Nephron (organoid): ENCODE data around the gene FOXD2.
A peak's percentile ranks its signal among the peaks of the same experiment; 100 is the strongest.
"Not testable (repeated sequence)": the region's sequence is repeated elsewhere in the genome, so short reads cannot be mapped to it uniquely, and the experiment has no call there.

Experiments
- H3K27ac Mint-ChIP-seq, 3 experiments: 2 replicates each; pipeline ENCODE4 v1.8.0; 2020; ENCODE audit warnings: mixed read lengths in 3 of 3, mild to moderate bottlenecking in 2 of 3, moderate library complexity in 1 of 3
- H3K27me3 Mint-ChIP-seq: 2 replicates; pipeline ENCODE4 v1.8.0; 2021; ENCODE audit warnings: low read depth, mild to moderate bottlenecking, moderate library complexity, mixed read lengths
- H3K36me3 Mint-ChIP-seq: 2 replicates; pipeline ENCODE4 v1.8.0; 2020; ENCODE audit warnings: low read depth, mixed read lengths
- H3K4me1 Mint-ChIP-seq: 2 replicates; pipeline ENCODE4 v1.8.0; 2020; ENCODE audit warnings: mixed read lengths
- H3K4me3 Mint-ChIP-seq, 3 experiments: 2 replicates each; pipeline ENCODE4 v1.8.0; 2020; ENCODE audit warnings: mild to moderate bottlenecking in 3 of 3, mixed read lengths in 3 of 3, moderate library complexity in 2 of 3
- H3K9me3 Mint-ChIP-seq: 2 replicates; pipeline ENCODE4 v1.8.0; 2020; ENCODE audit warnings: mixed read lengths
- CTCF ChIP-seq, 3 experiments: fragments of 200-600 bp; sonication (generic); IDR thresholded peaks; one replicate each; pipeline ENCODE4 v1.5.0; 2021; ENCODE audit warnings: antibody characterized with exemption in 3 of 3; ENCODE audit not compliant: unreplicated experiment in 3 of 3

The FOXD2 gene

GRCh38 chr1:47449822-47450552 is 12.1 kb downstream of the FOXD2 start:
- Mint-ChIP-seq H3K27me3 (peaks cover 5% of the 10 kb centered on the region), H3K27ac (peak overlapping the region in 1 of 3 experiments; percentile 26), H3K4me1 (peaks cover 10% of the 10 kb centered on the region), H3K9me3 (no peaks in the 10 kb centered on the region), H3K4me3 (no peak overlapping the region), H3K36me3 (peaks cover 12% of the 10 kb centered on the region)
- TF ChIP-seq CTCF (IDR thresholded peaks at IDR 0.05; ENCODE audit: unreplicated experiment in 3 of 3): peak in 2 of 3 experiments; percentile 37 to 54

- no peak overlapping the region for H3K27ac Mint-ChIP-seq
- H3K4me1 Mint-ChIP-seq: peaks cover 10% of the 10 kb centered on the region
- H3K9me3 Mint-ChIP-seq: no peaks in the 10 kb centered on the region
- H3K4me3 Mint-ChIP-seq: no peak overlapping the region
- no peak for TF ChIP-seq CTCF (IDR thresholded peaks at IDR 0.05; ENCODE audit: unreplicated experiment in 3 of 3)
- H3K36me3 Mint-ChIP-seq: peaks cover 12% of the 10 kb centered on the region
- H3K27me3 Mint-ChIP-seq: peaks cover 10% of the 10 kb centered on the region
These were observed 12.8 kb downstream of the FOXD2 start for GRCh38 chr1:47450606-47451005.

GRCh38 chr1:47452426-47452825 is 14.6 kb downstream of the FOXD2 start:
- H3K36me3 Mint-ChIP-seq: peaks cover 4% of the 10 kb centered on the region
- no peak overlapping the region for H3K27ac Mint-ChIP-seq
- H3K9me3 Mint-ChIP-seq: no peaks in the 10 kb centered on the region
- no peak for TF ChIP-seq CTCF (IDR thresholded peaks at IDR 0.05; ENCODE audit: unreplicated experiment in 3 of 3)
- no peak overlapping the region for H3K4me3 Mint-ChIP-seq
- peaks cover 28% of the 10 kb centered on the region for H3K27me3 Mint-ChIP-seq
- H3K4me1 Mint-ChIP-seq: peaks cover 10% of the 10 kb centered on the region

- not testable (repeated sequence) for H3K9me3 Mint-ChIP-seq
These were observed 16.1 kb downstream of the FOXD2 start for GRCh38 chr1:47453910-47454309.

GRCh38 chr1:47456250-47456649 is 18.4 kb downstream of the FOXD2 start:
- TF ChIP-seq CTCF (IDR thresholded peaks at IDR 0.05; ENCODE audit: unreplicated experiment in 3 of 3): no peak
- Mint-ChIP-seq H3K27ac (no peak overlapping the region), H3K27me3 (peaks cover 63% of the 10 kb centered on the region), H3K36me3 (no peaks in the 10 kb centered on the region), H3K4me3 (no peak overlapping the region), H3K4me1 (no peaks in the 10 kb centered on the region), H3K9me3 (no peaks in the 10 kb centered on the region)

More at GRCh38 chr1:47453910-47454309, 16.1 kb downstream of the FOXD2 start:
- H3K27ac Mint-ChIP-seq, H3K4me1 Mint-ChIP-seq, H3K36me3 Mint-ChIP-seq, H3K4me3 Mint-ChIP-seq: not testable (repeated sequence)
- peaks cover 40% of the 10 kb centered on the region for H3K27me3 Mint-ChIP-seq

GRCh38 chr1:47457547-47457946 is 19.7 kb downstream of the FOXD2 start:
- not testable (repeated sequence) for H3K4me1 Mint-ChIP-seq, H3K27ac Mint-ChIP-seq, H3K4me3 Mint-ChIP-seq, H3K36me3 Mint-ChIP-seq, H3K9me3 Mint-ChIP-seq
- H3K27me3 Mint-ChIP-seq: peaks cover 76% of the 10 kb centered on the region

- no peak overlapping the region for H3K27ac Mint-ChIP-seq
- H3K27me3 Mint-ChIP-seq: peaks cover 89% of the 10 kb centered on the region
- no peaks in the 10 kb centered on the region for H3K9me3 Mint-ChIP-seq
- no peaks in the 10 kb centered on the region for H3K4me1 Mint-ChIP-seq
- TF ChIP-seq CTCF (IDR thresholded peaks at IDR 0.05; ENCODE audit: unreplicated experiment in 3 of 3): no peak
- H3K4me3 Mint-ChIP-seq: no peak overlapping the region
- H3K36me3 Mint-ChIP-seq: no peaks in the 10 kb centered on the region
These were observed 21.5 kb downstream of the FOXD2 start for GRCh38 chr1:47459253-47459788.
